ENCODE data around the gene AFAP1L2. TPM values are rescaled to one million over a fixed set of nuclear protein-coding genes. Genes with fewer than 3 reads are reported as not detected.
A peak's percentile ranks its signal among the peaks of the same experiment; 100 is the strongest.

The AFAP1L2 gene
- total and polyA plus RNA-seq, 9 of the 15 experiments (the other 6 are each of a cell fraction or from before 2014, with no cell fraction given): 0.07 TPM; not detected in 8

GRCh38 chr10:114323023-114323422 is 81.3 kb downstream of the AFAP1L2 start (continued):
- no peak for TF ChIP-seq PRDM10 (IDR thresholded peaks at IDR 0.05; ENCODE audit: partially characterized antibody)
- no peak for TF ChIP-seq MAFG (tag; conservative IDR thresholded peaks at IDR 0.05)
- TF ChIP-seq CAMTA2 (CRISPR knock-in tag; conservative IDR thresholded peaks at IDR 0.05): no peak

- FAIRE-seq: no peak
These were observed 82.0 kb downstream of the AFAP1L2 start for GRCh38 chr10:114322344-114322743.

More at GRCh38 chr10:114322344-114322743, 82.0 kb downstream of the AFAP1L2 start:
- no peaks in the 10 kb centered on the region for H3K9me1 ChIP-seq (ENCODE audit: control insufficient read depth, insufficient read depth, low read length)
- ATAC-seq: no peak
- no peaks in the 10 kb centered on the region for H4K20me1 ChIP-seq (replicated peaks; ENCODE audit: control insufficient read depth, insufficient read depth, low read length)
- H3K4me1 ChIP-seq (replicated peaks in 1 of 2; ENCODE audit: control insufficient read depth in 2 of 2, insufficient read depth in 2 of 2, low read length in 2 of 2): no peaks in the 10 kb centered on the region; a peak in 1 of 5 replicates
- H3K9ac ChIP-seq (ENCODE audit: insufficient read depth in 1 of 2, low read depth in 2 of 2, low read length in 2 of 2): no peak overlapping the region
- intact Hi-C loops (cut with micrococcal nuclease) (no loop called here), in situ Hi-C loops (cut with MboI) (no loop called here)
- no peak overlapping the region for H3K4me2 ChIP-seq (ENCODE audit: insufficient read depth, low read length)
- no TSS peak for BruUV-seq (replicated peaks)
- no peak for DNase-seq (ENCODE audit: extremely low read depth in 1 of 4, low spot score in 3 of 4)
- 0% methylated on average over 5 of the region's 5 CpGs for WGBS (ENCODE audit: insufficient coverage, low coverage, missing lambda C conversion rate)
- H3K9me3 ChIP-seq (replicated peaks; ENCODE audit: control insufficient read depth, insufficient read depth, low read depth, low read length): no peaks in the 10 kb centered on the region
- H3K27me3 ChIP-seq (ENCODE audit: control insufficient read depth in 2 of 2, insufficient read depth in 2 of 2, low read length in 2 of 2): peaks cover 0 to 22% of the 10 kb centered on the region in 2 experiments; a peak in 2 of 5 replicates
- H2AFZ ChIP-seq (ENCODE audit: low read depth, low read length): no peak overlapping the region
- no peak overlapping the region for H3K27ac ChIP-seq (ENCODE audit: extremely low read depth, low read depth, low read length)
- H3K36me3 ChIP-seq (ENCODE audit: control insufficient read depth, insufficient read depth, low read length): no peaks in the 10 kb centered on the region
- POLR2A ChIA-PET: interaction anchor here (0.7 kb wide), 1 partner anchor 61 kb away, joined by 3 read pairs; no protein-coding TSS in a partner anchor
- TF ChIP-seq CBFA2T3 (IDR thresholded peaks at IDR 0.05): peak; percentile 29
- TF ChIP-seq CREB3 (tag; conservative IDR thresholded peaks at IDR 0.05; ENCODE audit: low read depth): no peak
- TF ChIP-seq ZC3H4 (CRISPR knock-in tag; IDR thresholded peaks at IDR 0.05; ENCODE audit: borderline replicate concordance): no peak
- peak; percentile 23; the same call in 1 of the 2 replicates for TF ChIP-seq TCF3 (CRISPR knock-in tag; IDR thresholded peaks at IDR 0.05)
- peak; percentile 25 for TF ChIP-seq TAL1 (IDR thresholded peaks at IDR 0.05)
- TF ChIP-seq ARID1B (IDR thresholded peaks at IDR 0.05): no peak
- CTCF ChIA-PET (ENCODE audit: low intra/inter-chr PET ratio): no interaction called here
- H3K4me3 ChIP-seq: no peak overlapping the region
- H3K79me2 ChIP-seq (ENCODE audit: control insufficient read depth, insufficient read depth, low read length): no peaks in the 10 kb centered on the region

All from K562 (cell line).